ENCODE results near the gene CFAP77.

CFAP77 gene

GRCh38 chr9:132479733-132480132 lies 69.7 kb downstream of the CFAP77 start:
- no peak for TF ChIP-seq CTCF (IDR thresholded peaks at IDR 0.05)
- no peak for TF ChIP-seq ZFX (IDR thresholded peaks at IDR 0.05; ENCODE audit: borderline replicate concordance)
- H3K27ac ChIP-seq = no peak overlapping the region

- H3K27ac ChIP-seq = no peak overlapping the region
- TF ChIP-seq CTCF (IDR thresholded peaks at IDR 0.05) (no peak), ZFX (IDR thresholded peaks at IDR 0.05; ENCODE audit: borderline replicate concordance) (no peak)
Observed at GRCh38 chr9:132481053-132481849, 71.2 kb downstream of the CFAP77 start.

- TF ChIP-seq CTCF (IDR thresholded peaks at IDR 0.05) (no peak), ZFX (IDR thresholded peaks at IDR 0.05; ENCODE audit: borderline replicate concordance) (no peak)
- no peak overlapping the region for H3K27ac ChIP-seq
Observed at GRCh38 chr9:132482196-132482813, 72.3 kb downstream of the CFAP77 start.

GRCh38 chr9:132485393-132485792 lies 75.4 kb downstream of the CFAP77 start:
- TF ChIP-seq ZFX (IDR thresholded peaks at IDR 0.05; ENCODE audit: borderline replicate concordance) = no peak
- TF ChIP-seq CTCF (IDR thresholded peaks at IDR 0.05) = no peak
- H3K27ac ChIP-seq = no peak overlapping the region

GRCh38 chr9:132486706-132487350 lies 76.8 kb downstream of the CFAP77 start:
- TF ChIP-seq ZFX (IDR thresholded peaks at IDR 0.05; ENCODE audit: borderline replicate concordance) = no peak
- TF ChIP-seq CTCF (IDR thresholded peaks at IDR 0.05) = no peak
- no peak overlapping the region for H3K27ac ChIP-seq

- no peak overlapping the region for H3K27ac ChIP-seq
- no peak for TF ChIP-seq CTCF (IDR thresholded peaks at IDR 0.05)
- TF ChIP-seq ZFX (IDR thresholded peaks at IDR 0.05; ENCODE audit: borderline replicate concordance) = no peak
Observed at GRCh38 chr9:132487351-132487791, 77.4 kb downstream of the CFAP77 start.

All from 22Rv1 (cell line).